HG02588 (cell line): ENCODE measurements around the gene FANCC.

Experiments
- ATAC-seq: cut with Tn5 transposase; IDR thresholded peaks from one replicate; pipeline ENCODE4 v1.9.1; 2021; ENCODE audit warnings: mild to moderate bottlenecking, moderate library complexity; ENCODE audit not compliant: unreplicated experiment

Gene FANCC

GRCh38 chr9:95076696-95077052 lies 240.8 kb downstream of the FANCC start:
- no peak for ATAC-seq

- no peak for ATAC-seq
Measured at GRCh38 chr9:95075700-95076099, 241.8 kb downstream of the FANCC start.

- ATAC-seq = no peak
Measured at GRCh38 chr9:95074632-95075031, 242.9 kb downstream of the FANCC start.

- ATAC-seq = no peak
Measured at GRCh38 chr9:95073918-95074317, 243.6 kb downstream of the FANCC start.

GRCh38 chr9:95073042-95073607 lies 244.4 kb downstream of the FANCC start:
- ATAC-seq = no peak

- no peak for ATAC-seq
Measured at GRCh38 chr9:95071925-95072324, 245.6 kb downstream of the FANCC start.

- ATAC-seq = no peak
Measured at GRCh38 chr9:95071450-95071849, 246.1 kb downstream of the FANCC start.

- no peak for ATAC-seq
Measured at GRCh38 chr9:95070549-95071021, 246.9 kb downstream of the FANCC start.

GRCh38 chr9:95067897-95068296 lies 249.6 kb downstream of the FANCC start:
- no peak for ATAC-seq

- no peak for ATAC-seq
Measured at GRCh38 chr9:95067057-95067456, 250.5 kb downstream of the FANCC start.

- no peak for ATAC-seq
Measured at GRCh38 chr9:95065224-95065623, 252.3 kb downstream of the FANCC start.

GRCh38 chr9:95063300-95063699 lies 254.2 kb downstream of the FANCC start:
- no peak for ATAC-seq

GRCh38 chr9:95062596-95063065 lies 254.9 kb downstream of the FANCC start:
- ATAC-seq = no peak

GRCh38 chr9:95061916-95062595 lies 255.5 kb downstream of the FANCC start:
- no peak for ATAC-seq

GRCh38 chr9:95060916-95061315 lies 256.6 kb downstream of the FANCC start:
- ATAC-seq = no peak

- no peak for ATAC-seq
Measured at GRCh38 chr9:95060234-95060633, 257.3 kb downstream of the FANCC start.

GRCh38 chr9:95058795-95059386 lies 258.6 kb downstream of the FANCC start:
- ATAC-seq = no peak

- ATAC-seq = no peak
Measured at GRCh38 chr9:95058121-95058785, 259.3 kb downstream of the FANCC start.

GRCh38 chr9:95057101-95057500 lies 260.4 kb downstream of the FANCC start:
- no peak for ATAC-seq

GRCh38 chr9:95055851-95056551 lies 261.5 kb downstream of the FANCC start:
- ATAC-seq = no peak

- no peak for ATAC-seq
Measured at GRCh38 chr9:95055334-95055850, 262.1 kb downstream of the FANCC start.
